Measurements from ENCODE around the gene MDK. TPM values are rescaled to one million over a fixed set of nuclear protein-coding genes. Genes with fewer than 3 reads are reported as not detected.

The MDK gene
- total and polyA plus RNA-seq, 2 experiments from 2014 or later = 388 to 477 TPM

DNA sequence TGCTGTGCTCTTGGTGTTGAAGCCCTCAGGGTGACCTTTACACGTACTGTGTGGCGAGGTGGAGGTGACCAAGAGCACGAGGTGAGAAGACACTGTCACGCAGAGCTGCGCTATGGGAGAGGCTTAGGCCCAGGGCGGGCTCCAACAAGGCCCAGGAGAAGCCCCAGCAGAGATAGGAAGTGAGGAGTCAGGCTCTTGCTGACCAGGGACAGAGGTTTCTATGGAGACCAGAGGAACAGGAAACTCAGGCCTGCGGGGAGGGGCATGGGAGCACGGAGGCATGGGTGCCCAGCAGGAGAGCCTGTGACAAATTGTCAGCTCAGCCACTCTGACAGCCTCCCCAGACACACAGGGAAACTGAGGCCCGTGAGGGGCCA is 18.4 kb upstream of the MDK start:
- H3F3A ChIP-seq (replicated peaks; ENCODE audit: low read depth) = 0 out of 2 replicates have a peak, but pooled peaks cover 8% of the 10 kb centered on the region
- Mint-ChIP-seq H3K27ac (peak overlapping the region; percentile 66), H3K4me3 (no peak overlapping the region; the same call in 2 of the 3 replicates), H3K9me3 (no peaks in the 10 kb centered on the region), H3K4me1 (peaks cover 38% of the 10 kb centered on the region), H3K27me3 (ENCODE audit: insufficient read depth, low read depth, poor library complexity) (peaks cover 7% of the 10 kb centered on the region), H3K36me3 (ENCODE audit: low read depth) (peaks cover 5% of the 10 kb centered on the region; the same call in 2 of the 3 replicates)
- TF ChIP-seq, protein P1, sequence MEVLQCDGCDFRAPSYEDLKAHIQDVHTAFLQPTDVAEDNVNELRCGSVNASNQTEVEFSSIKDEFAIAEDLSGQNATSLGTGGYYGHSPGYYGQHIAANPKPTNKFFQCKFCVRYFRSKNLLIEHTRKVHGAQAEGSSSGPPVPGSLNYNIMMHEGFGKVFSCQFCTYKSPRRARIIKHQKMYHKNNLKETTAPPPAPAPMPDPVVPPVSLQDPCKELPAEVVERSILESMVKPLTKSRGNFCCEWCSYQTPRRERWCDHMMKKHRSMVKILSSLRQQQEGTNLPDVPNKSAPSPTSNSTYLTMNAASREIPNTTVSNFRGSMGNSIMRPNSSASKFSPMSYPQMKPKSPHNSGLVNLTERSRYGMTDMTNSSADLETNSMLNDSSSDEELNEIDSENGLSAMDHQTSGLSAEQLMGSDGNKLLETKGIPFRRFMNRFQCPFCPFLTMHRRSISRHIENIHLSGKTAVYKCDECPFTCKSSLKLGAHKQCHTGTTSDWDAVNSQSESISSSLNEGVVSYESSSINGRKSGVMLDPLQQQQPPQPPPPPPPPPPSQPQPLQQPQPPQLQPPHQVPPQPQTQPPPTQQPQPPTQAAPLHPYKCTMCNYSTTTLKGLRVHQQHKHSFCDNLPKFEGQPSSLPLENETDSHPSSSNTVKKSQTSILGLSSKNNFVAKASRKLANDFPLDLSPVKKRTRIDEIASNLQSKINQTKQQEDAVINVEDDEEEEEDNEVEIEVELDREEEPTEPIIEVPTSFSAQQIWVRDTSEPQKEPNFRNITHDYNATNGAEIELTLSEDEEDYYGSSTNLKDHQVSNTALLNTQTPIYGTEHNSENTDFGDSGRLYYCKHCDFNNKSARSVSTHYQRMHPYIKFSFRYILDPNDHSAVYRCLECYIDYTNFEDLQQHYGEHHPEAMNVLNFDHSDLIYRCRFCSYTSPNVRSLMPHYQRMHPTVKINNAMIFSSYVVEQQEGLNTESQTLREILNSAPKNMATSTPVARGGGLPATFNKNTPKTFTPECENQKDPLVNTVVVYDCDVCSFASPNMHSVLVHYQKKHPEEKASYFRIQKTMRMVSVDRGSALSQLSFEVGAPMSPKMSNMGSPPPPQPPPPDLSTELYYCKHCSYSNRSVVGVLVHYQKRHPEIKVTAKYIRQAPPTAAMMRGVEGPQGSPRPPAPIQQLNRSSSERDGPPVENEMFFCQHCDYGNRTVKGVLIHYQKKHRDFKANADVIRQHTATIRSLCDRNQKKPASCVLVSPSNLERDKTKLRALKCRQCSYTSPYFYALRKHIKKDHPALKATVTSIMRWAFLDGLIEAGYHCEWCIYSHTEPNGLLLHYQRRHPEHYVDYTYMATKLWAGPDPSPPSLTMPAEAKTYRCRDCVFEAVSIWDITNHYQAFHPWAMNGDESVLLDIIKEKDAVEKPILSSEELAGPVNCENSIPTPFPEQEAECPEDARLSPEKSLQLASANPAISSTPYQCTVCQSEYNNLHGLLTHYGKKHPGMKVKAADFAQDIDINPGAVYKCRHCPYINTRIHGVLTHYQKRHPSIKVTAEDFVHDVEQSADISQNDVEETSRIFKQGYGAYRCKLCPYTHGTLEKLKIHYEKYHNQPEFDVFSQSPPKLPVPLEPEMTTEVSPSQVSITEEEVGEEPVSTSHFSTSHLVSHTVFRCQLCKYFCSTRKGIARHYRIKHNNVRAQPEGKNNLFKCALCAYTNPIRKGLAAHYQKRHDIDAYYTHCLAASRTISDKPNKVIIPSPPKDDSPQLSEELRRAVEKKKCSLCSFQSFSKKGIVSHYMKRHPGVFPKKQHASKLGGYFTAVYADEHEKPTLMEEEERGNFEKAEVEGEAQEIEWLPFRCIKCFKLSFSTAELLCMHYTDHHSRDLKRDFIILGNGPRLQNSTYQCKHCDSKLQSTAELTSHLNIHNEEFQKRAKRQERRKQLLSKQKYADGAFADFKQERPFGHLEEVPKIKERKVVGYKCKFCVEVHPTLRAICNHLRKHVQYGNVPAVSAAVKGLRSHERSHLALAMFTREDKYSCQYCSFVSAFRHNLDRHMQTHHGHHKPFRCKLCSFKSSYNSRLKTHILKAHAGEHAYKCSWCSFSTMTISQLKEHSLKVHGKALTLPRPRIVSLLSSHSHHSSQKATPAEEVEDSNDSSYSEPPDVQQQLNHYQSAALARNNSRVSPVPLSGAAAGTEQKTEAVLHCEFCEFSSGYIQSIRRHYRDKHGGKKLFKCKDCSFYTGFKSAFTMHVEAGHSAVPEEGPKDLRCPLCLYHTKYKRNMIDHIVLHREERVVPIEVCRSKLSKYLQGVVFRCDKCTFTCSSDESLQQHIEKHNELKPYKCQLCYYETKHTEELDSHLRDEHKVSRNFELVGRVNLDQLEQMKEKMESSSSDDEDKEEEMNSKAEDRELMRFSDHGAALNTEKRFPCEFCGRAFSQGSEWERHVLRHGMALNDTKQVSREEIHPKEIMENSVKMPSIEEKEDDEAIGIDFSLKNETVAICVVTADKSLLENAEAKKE (CRISPR knock-in tag; IDR thresholded peaks at IDR 0.05) = no peak
- TF ChIP-seq CREB1 (CRISPR knock-in tag; IDR thresholded peaks at IDR 0.05; ENCODE audit: low read depth) (no peak), ZNF114 (CRISPR knock-in tag; IDR thresholded peaks at IDR 0.05) (no peak), EZH2phosphoT487 (IDR thresholded peaks at IDR 0.05; ENCODE audit: unreplicated experiment) (no peak), EZH2 (IDR thresholded peaks at IDR 0.05; ENCODE audit: low read depth, unreplicated experiment) (no peak), ZNF331 (CRISPR knock-in tag; IDR thresholded peaks at IDR 0.05; ENCODE audit: low read depth) (no peak), REST (IDR thresholded peaks at IDR 0.05; ENCODE audit: unreplicated experiment) (no peak)
- DNase-seq (ENCODE audit: low spot score) = no peak
- H2AFZ ChIP-seq = no peak overlapping the region
- no peak for ATAC-seq
- H3K79me2 ChIP-seq (replicated peaks; ENCODE audit: insufficient read depth) = peaks cover 46% of the 10 kb centered on the region
- no peak overlapping the region for H3K4me2 ChIP-seq
- peaks cover 17% of the 10 kb centered on the region; the same call in 1 of the 2 replicates for H3K4me1 ChIP-seq (ENCODE audit: insufficient read depth)
- no peaks in the 10 kb centered on the region for H3K27me3 ChIP-seq (ENCODE audit: insufficient read depth)
- H3K4me3 ChIP-seq = no peak overlapping the region
- peaks cover 13% of the 10 kb centered on the region for H4K20me1 ChIP-seq (replicated peaks; ENCODE audit: insufficient read depth)
- H3K9me2 ChIP-seq (ENCODE audit: insufficient read depth) = no peaks in the 10 kb centered on the region
- H3K36me3 ChIP-seq (ENCODE audit: insufficient read depth) = no peaks in the 10 kb centered on the region
- 0 out of 2 replicates have a peak overlapping the region, but pooled peaks have one; percentile 69 for H3K27ac ChIP-seq (ENCODE audit: low read depth)

All from GM23338 (cell line).